A673 (cell line): ENCODE measurements around the gene SLC22A12. TPM values are rescaled to one million over a fixed set of nuclear protein-coding genes. Genes with fewer than 3 reads are reported as not detected.
"Not testable (repeated sequence)": the region's sequence is repeated elsewhere in the genome, so short reads cannot be mapped to it uniquely, and the experiment has no call there.

Experiments used
- BruUV-seq: library from RNA; stranded (reverse); fragments of 400-500 nt; replicated peaks from 2 replicates; lab custom pipeline; 2021; lab: Mats Ljungman, UMichigan
- CTCF ChIA-PET: fragments of 300-600 bp; sonication (Branson Sonifier 250); formaldehyde crosslinking; loops from one replicate; lab custom pipeline; 2022; ENCODE audit warnings: antibody characterized with exemption; lab: Charles Lee
- POLR2A ChIA-PET: fragments of 300-600 bp; sonication (Branson Sonifier 250); formaldehyde crosslinking; loops from one replicate; lab custom pipeline; 2022; ENCODE audit warnings: antibody characterized with exemption; ENCODE audit not compliant: low non-redundant PET; lab: Charles Lee
- DNase-seq: peaks from one replicate; pipeline ENCODE4 v3.0.0-alpha.2; 2015; ENCODE audit warnings: low spot score
- H3K27ac ChIP-seq: fragments of 200-600 bp; sonication (generic); 2 replicates; pipeline ENCODE4 v1.5.1; 2016; ENCODE audit warnings: mixed run types, low read depth, mild to moderate bottlenecking, mixed read lengths, antibody characterized with exemption, low read length; ENCODE audit not compliant: poor library complexity, severe bottlenecking
- H3K27me3 ChIP-seq: fragments of 200-600 bp; sonication (generic); replicated peaks from 2 replicates; pipeline ENCODE4 v1.6.1; 2017; ENCODE audit warnings: mixed run types, low read depth, mild to moderate bottlenecking, mixed read lengths, antibody characterized with exemption, low read length; ENCODE audit not compliant: insufficient read depth, poor library complexity
- H3K36me3 ChIP-seq: fragments of 200-600 bp; sonication (generic); 2 replicates; pipeline ENCODE4 v1.6.1; 2016; ENCODE audit warnings: mixed run types, mild to moderate bottlenecking, mixed read lengths, antibody characterized with exemption, low read length; ENCODE audit not compliant: insufficient read depth, poor library complexity, severe bottlenecking
- H3K4me1 ChIP-seq: fragments of 200-600 bp; sonication (generic); 2 replicates; pipeline ENCODE4 v1.6.1; 2017; ENCODE audit warnings: mixed run types, mild to moderate bottlenecking, mixed read lengths, antibody characterized with exemption, low read length; ENCODE audit not compliant: insufficient read depth, poor library complexity, severe bottlenecking
- H3K4me3 ChIP-seq: fragments of 200-600 bp; sonication (generic); 2 replicates; pipeline ENCODE4 v1.5.1; 2016; ENCODE audit warnings: low read depth, mixed run types, mild to moderate bottlenecking, mixed read lengths, low read length; ENCODE audit not compliant: poor library complexity, severe bottlenecking
- H3K9me3 ChIP-seq: fragments of 200-600 bp; sonication (generic); 2 replicates; pipeline ENCODE4 v1.6.1; 2016; ENCODE audit warnings: mixed run types, low read depth, mild to moderate bottlenecking, mixed read lengths, antibody characterized with exemption, low read length; ENCODE audit not compliant: poor library complexity, severe bottlenecking
- CTCF ChIP-seq: fragments of 300-800, 200-600 bp; sonication (generic); conservative IDR thresholded peaks from 2 replicates; pipeline ENCODE4 v1.5.1; 2017; ENCODE audit warnings: low read depth, mild to moderate bottlenecking, antibody characterized with exemption, low read length, moderate library complexity, mixed read lengths
- EZH2 ChIP-seq: fragments of 200-600 bp; sonication (generic); IDR thresholded peaks from 2 replicates; pipeline ENCODE4 v1.6.1; 2017; ENCODE audit warnings: borderline replicate concordance, low read depth, mild to moderate bottlenecking, mixed read lengths, antibody characterized with exemption, low read length; ENCODE audit not compliant: poor library complexity, severe bottlenecking
- intact Hi-C: fragments of 100-400 bp; cut with micrococcal nuclease; formaldehyde crosslinking; loops from one replicate; pipeline ENCODE4 v1.10.0; 2022; ENCODE audit not compliant: unreplicated experiment
- total RNA-seq: library from RNA; stranded (reverse); gene quantifications from 2 replicates; pipeline ENCODE4 v1.2.3, GENCODE V29; 2021

SLC22A12 gene
- total RNA-seq, 1 experiment from 2014 or later, result not detected

- no TSS peak for BruUV-seq
These were observed 30.1 kb upstream of the SLC22A12 start for GRCh38 chr11:64560941-64561340.

GRCh38 chr11:64561429-64561828 lies 29.6 kb upstream of the SLC22A12 start:
- intact Hi-C loops, DNase-seq, H3K36me3 ChIP-seq, H3K9me3 ChIP-seq, H3K27ac ChIP-seq, BruUV-seq, H3K4me3 ChIP-seq, H3K4me1 ChIP-seq, CTCF ChIA-PET, POLR2A ChIA-PET, H3K27me3 ChIP-seq: not testable (repeated sequence)

More at GRCh38 chr11:64560941-64561340, 30.1 kb upstream of the SLC22A12 start:
- intact Hi-C loops, result no loop called here
- TF ChIP-seq EZH2 (no peak), CTCF (no peak)
- Histone ChIP-seq H3K27me3 (no peaks in the 10 kb centered on the region), H3K4me3 (no peak overlapping the region), H3K36me3 (no peaks in the 10 kb centered on the region), H3K27ac (no peak overlapping the region), H3K4me1 (no peaks in the 10 kb centered on the region), H3K9me3 (no peaks in the 10 kb centered on the region)
- CTCF ChIA-PET, result no interaction called here
- POLR2A ChIA-PET, result no interaction called here
- DNase-seq, result no peak

- H3K27ac ChIP-seq, result no peak overlapping the region
- CTCF ChIA-PET, result no interaction called here
- POLR2A ChIA-PET, result no interaction called here
- no peak overlapping the region for H3K4me3 ChIP-seq
- H3K4me1 ChIP-seq, result peaks cover 10% of the 10 kb centered on the region
- no peak for DNase-seq
- TF ChIP-seq CTCF, result no peak
- TF ChIP-seq EZH2, result no peak
- H3K27me3 ChIP-seq, result no peaks in the 10 kb centered on the region
- H3K9me3 ChIP-seq, result no peaks in the 10 kb centered on the region
- intact Hi-C loops, result no loop called here
- H3K36me3 ChIP-seq, result no peaks in the 10 kb centered on the region
- no TSS peak for BruUV-seq
These were observed 28.9 kb upstream of the SLC22A12 start for GRCh38 chr11:64561984-64562722.
